ENCODE data around the gene IFNAR1.
A peak's percentile ranks its signal among the peaks of the same experiment; 100 is the strongest.
"Not testable (repeated sequence)": the region's sequence is repeated elsewhere in the genome, so short reads cannot be mapped to it uniquely, and the experiment has no call there.

The IFNAR1 gene

DNA sequence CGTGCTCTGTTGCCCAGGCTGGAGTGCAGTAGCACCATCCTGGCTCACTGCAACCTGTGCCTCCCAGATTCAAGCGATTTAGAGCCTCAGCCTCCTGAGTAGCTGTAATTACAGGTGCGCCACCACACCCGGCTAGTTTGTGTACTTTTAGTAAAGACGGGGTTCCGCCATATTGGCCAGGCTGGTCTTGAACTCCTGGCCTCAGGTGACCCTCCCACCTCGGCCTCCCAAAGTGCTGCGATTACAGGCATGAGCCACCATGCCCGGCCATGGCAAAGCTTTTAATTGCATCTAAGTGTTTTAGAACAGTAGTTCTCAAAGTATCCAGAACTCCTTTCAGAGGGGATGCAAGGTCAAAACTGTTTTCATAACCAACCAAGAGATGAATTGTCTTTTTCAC, 53.3 kb downstream of the IFNAR1 start:
- Histone ChIP-seq H3K4me3 (ENCODE audit: low read length, poor library complexity, severe bottlenecking) (no peak overlapping the region), H3F3A (ENCODE audit: low read depth) (no peaks in the 10 kb centered on the region), H3K36me3 (ENCODE audit: insufficient read depth, low read length) (no peaks in the 10 kb centered on the region), H3K27me3 (ENCODE audit: insufficient read depth, low read length, poor library complexity, severe bottlenecking) (no peaks in the 10 kb centered on the region), H3K4me1 (ENCODE audit: insufficient read depth, low read length, poor library complexity, severe bottlenecking) (peaks cover 49% of the 10 kb centered on the region), H3K9me3 (ENCODE audit: insufficient read depth, low read depth, low read length) (no peaks in the 10 kb centered on the region), H2AFZ (ENCODE audit: low read length) (no peak overlapping the region), H3K9ac (ENCODE audit: low read depth, low read length, poor library complexity, severe bottlenecking) (no peak overlapping the region), H3K9me2 (replicated peaks; ENCODE audit: low read depth, low read length) (no peaks in the 10 kb centered on the region), H4K20me1 (ENCODE audit: insufficient read depth, low read length, poor library complexity, severe bottlenecking) (no peaks in the 10 kb centered on the region), H3K4me2 (ENCODE audit: low read depth, low read length, poor library complexity, severe bottlenecking) (no peak overlapping the region), H3K79me2 (ENCODE audit: insufficient read depth, low read length) (0 out of 2 replicates have a peak, but pooled peaks cover 3% of the 10 kb centered on the region)
- TF ChIP-seq, protein P1, sequence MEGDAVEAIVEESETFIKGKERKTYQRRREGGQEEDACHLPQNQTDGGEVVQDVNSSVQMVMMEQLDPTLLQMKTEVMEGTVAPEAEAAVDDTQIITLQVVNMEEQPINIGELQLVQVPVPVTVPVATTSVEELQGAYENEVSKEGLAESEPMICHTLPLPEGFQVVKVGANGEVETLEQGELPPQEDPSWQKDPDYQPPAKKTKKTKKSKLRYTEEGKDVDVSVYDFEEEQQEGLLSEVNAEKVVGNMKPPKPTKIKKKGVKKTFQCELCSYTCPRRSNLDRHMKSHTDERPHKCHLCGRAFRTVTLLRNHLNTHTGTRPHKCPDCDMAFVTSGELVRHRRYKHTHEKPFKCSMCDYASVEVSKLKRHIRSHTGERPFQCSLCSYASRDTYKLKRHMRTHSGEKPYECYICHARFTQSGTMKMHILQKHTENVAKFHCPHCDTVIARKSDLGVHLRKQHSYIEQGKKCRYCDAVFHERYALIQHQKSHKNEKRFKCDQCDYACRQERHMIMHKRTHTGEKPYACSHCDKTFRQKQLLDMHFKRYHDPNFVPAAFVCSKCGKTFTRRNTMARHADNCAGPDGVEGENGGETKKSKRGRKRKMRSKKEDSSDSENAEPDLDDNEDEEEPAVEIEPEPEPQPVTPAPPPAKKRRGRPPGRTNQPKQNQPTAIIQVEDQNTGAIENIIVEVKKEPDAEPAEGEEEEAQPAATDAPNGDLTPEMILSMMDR (conservative IDR thresholded peaks at IDR 0.05; ENCODE audit: low read length): no peak
- TF ChIP-seq EZH2phosphoT487 (IDR thresholded peaks at IDR 0.05; ENCODE audit: borderline replicate concordance): no peak

DNA sequence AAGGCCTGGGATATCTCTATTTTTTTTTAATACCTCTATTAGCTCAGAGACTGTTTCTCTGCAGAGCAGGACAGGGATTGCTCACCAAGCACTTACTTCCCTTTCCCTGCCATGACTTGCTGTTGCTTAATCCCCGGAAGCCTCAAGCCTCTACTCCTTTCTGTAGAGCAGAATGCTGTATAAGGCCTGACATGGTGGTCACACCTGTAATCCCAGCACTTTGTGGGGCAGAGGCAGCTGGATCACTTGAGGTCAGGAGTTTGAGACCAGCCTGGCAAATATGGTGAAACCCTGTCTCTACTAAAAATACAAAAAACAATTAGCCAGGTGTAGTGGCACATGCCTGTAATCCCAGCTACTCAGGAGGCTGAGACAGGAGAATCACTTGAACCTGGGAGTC, 55.2 kb downstream of the IFNAR1 start:
- H3K4me2 ChIP-seq (ENCODE audit: low read depth, low read length, poor library complexity, severe bottlenecking): peak overlapping the region; percentile 59
- not testable (repeated sequence) for H3K9me3 ChIP-seq (ENCODE audit: insufficient read depth, low read depth, low read length); H4K20me1 ChIP-seq (ENCODE audit: insufficient read depth, low read length, poor library complexity, severe bottlenecking); H3K27me3 ChIP-seq (ENCODE audit: insufficient read depth, low read length, poor library complexity, severe bottlenecking); H3K79me2 ChIP-seq (ENCODE audit: insufficient read depth, low read length); H3K36me3 ChIP-seq (ENCODE audit: insufficient read depth, low read length); H3F3A ChIP-seq (ENCODE audit: low read depth); H3K9me2 ChIP-seq (replicated peaks; ENCODE audit: low read depth, low read length)
- peaks cover 43% of the 10 kb centered on the region for H3K4me1 ChIP-seq (ENCODE audit: insufficient read depth, low read length, poor library complexity, severe bottlenecking)
- peak overlapping the region; percentile 63 for H3K9ac ChIP-seq (ENCODE audit: low read depth, low read length, poor library complexity, severe bottlenecking)
- H2AFZ ChIP-seq (ENCODE audit: low read length): peak overlapping the region; percentile 81; the same call in 1 of the 2 replicates
- H3K4me3 ChIP-seq (ENCODE audit: low read length, poor library complexity, severe bottlenecking): peak overlapping the region; percentile 21

DNA sequence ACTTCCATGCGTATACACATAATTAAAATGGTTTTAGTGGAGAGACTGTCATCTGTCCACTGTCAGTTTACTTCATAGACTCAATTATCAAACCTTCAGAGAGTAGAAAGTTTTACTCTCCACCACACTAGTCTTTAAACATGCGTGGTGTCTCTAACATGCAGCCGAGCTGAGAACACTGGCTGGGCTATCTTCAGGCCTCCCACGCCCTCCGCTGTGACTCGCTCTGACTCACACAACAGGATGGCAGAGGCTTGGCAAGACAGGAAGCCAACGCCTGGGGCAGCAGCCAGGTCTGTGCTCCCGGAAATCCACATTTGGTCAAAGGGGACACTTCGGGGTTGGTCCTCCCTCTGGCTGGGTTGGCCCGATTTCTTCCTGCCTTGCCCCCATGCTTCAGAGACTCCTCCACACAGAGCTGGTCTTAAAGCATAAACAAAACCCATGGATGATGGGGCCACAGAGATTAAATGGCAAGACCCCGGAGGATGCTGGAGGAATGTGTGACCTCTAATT, 55.8 kb downstream of the IFNAR1 start:
- Histone ChIP-seq H3K4me2 (ENCODE audit: low read depth, low read length, poor library complexity, severe bottlenecking) (peak overlapping the region; percentile 59), H3K9me2 (replicated peaks; ENCODE audit: low read depth, low read length) (no peaks in the 10 kb centered on the region), H3K79me2 (ENCODE audit: insufficient read depth, low read length) (0 out of 2 replicates have a peak, but pooled peaks cover 3% of the 10 kb centered on the region), H3K4me1 (ENCODE audit: insufficient read depth, low read length, poor library complexity, severe bottlenecking) (peaks cover 37% of the 10 kb centered on the region), H2AFZ (ENCODE audit: low read length) (peak overlapping the region; percentile 81), H3K36me3 (ENCODE audit: insufficient read depth, low read length) (no peaks in the 10 kb centered on the region), H3K9ac (ENCODE audit: low read depth, low read length, poor library complexity, severe bottlenecking) (peak overlapping the region; percentile 63), H3F3A (ENCODE audit: low read depth) (no peaks in the 10 kb centered on the region), H3K27me3 (ENCODE audit: insufficient read depth, low read length, poor library complexity, severe bottlenecking) (no peaks in the 10 kb centered on the region), H3K4me3 (ENCODE audit: low read length, poor library complexity, severe bottlenecking) (peak overlapping the region; percentile 40), H4K20me1 (ENCODE audit: insufficient read depth, low read length, poor library complexity, severe bottlenecking) (no peaks in the 10 kb centered on the region), H3K9me3 (ENCODE audit: insufficient read depth, low read depth, low read length) (no peaks in the 10 kb centered on the region)
- TF ChIP-seq, protein P1 (conservative IDR thresholded peaks at IDR 0.05; ENCODE audit: low read length): no peak

DNA sequence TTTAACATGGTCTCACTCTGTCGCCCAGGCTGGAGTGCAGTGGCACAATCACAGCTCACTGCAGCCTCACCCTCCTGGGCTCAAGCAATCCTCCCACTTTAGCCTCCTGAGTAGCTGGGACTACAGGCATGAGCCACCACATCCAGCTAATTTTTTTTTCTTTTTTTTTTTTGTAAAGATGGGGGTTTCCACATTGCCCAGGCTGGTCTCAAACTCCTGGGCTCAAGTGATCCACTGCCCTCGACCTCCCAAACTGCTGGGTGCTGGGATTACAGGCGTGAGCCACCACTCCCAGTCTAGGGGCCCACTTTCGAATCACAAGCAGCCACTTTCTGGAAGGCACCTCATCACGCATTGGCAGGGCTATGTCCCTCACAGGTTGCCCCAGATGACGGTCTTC, 56.6 kb downstream of the IFNAR1 start:
- not testable (repeated sequence) for H3K9ac ChIP-seq (ENCODE audit: low read depth, low read length, poor library complexity, severe bottlenecking); H3K4me3 ChIP-seq (ENCODE audit: low read length, poor library complexity, severe bottlenecking); H3K36me3 ChIP-seq (ENCODE audit: insufficient read depth, low read length); H3K27me3 ChIP-seq (ENCODE audit: insufficient read depth, low read length, poor library complexity, severe bottlenecking); H3K4me2 ChIP-seq (ENCODE audit: low read depth, low read length, poor library complexity, severe bottlenecking); H3K79me2 ChIP-seq (ENCODE audit: insufficient read depth, low read length); H4K20me1 ChIP-seq (ENCODE audit: insufficient read depth, low read length, poor library complexity, severe bottlenecking); H3K9me2 ChIP-seq (replicated peaks; ENCODE audit: low read depth, low read length); H3K9me3 ChIP-seq (ENCODE audit: insufficient read depth, low read depth, low read length); H2AFZ ChIP-seq (ENCODE audit: low read length); H3F3A ChIP-seq (ENCODE audit: low read depth)
- peaks cover 37% of the 10 kb centered on the region for H3K4me1 ChIP-seq (ENCODE audit: insufficient read depth, low read length, poor library complexity, severe bottlenecking)

Measured in Loucy (cell line).